NT2/D1 (cell line): ENCODE measurements around the gene GMDS.

Experiments used
- DNase-seq: peaks from one replicate; pipeline ENCODE4 v3.0.0-alpha.2; 2011; ENCODE audit warnings: low read depth, low spot score
- H3K27me3 ChIP-seq: 2 replicates; pipeline ENCODE4 v1.6.0; 2011; ENCODE audit warnings: mild to moderate bottlenecking; ENCODE audit not compliant: insufficient read length, insufficient read depth
- H3K36me3 ChIP-seq: 2 replicates; pipeline ENCODE4 v1.6.1; 2011; ENCODE audit warnings: mild to moderate bottlenecking, low read length, mixed read lengths; ENCODE audit not compliant: insufficient read depth, insufficient read length
- H3K4me1 ChIP-seq: 2 replicates; pipeline ENCODE4 v1.5.1; 2011; ENCODE audit not compliant: insufficient read depth, insufficient read length
- H3K4me3 ChIP-seq: 2 replicates; pipeline ENCODE4 v1.5.1; 2011; ENCODE audit warnings: low read depth; ENCODE audit not compliant: insufficient read length
- H3K9ac ChIP-seq: 2 replicates; pipeline ENCODE4 v1.6.0; 2011; ENCODE audit warnings: low read depth; ENCODE audit not compliant: insufficient read length
- H3K9me3 ChIP-seq: 2 replicates; pipeline ENCODE4 v1.5.1; 2011; ENCODE audit warnings: mild to moderate bottlenecking, low read length; ENCODE audit not compliant: insufficient read depth
- SUZ12 ChIP-seq: IDR thresholded peaks from 2 replicates; pipeline ENCODE4 v1.6.1; 2011; ENCODE audit not compliant: insufficient read length, insufficient read depth; ENCODE audit errors: extremely low read depth
- YY1 ChIP-seq: IDR thresholded peaks from 2 replicates; pipeline ENCODE4 v1.6.1; 2011; ENCODE audit not compliant: insufficient read length, insufficient read depth
- ZNF274 ChIP-seq: IDR thresholded peaks from 2 replicates; pipeline ENCODE4 v1.6.1; 2011; ENCODE audit warnings: mild to moderate bottlenecking, low read depth, low read length

The GMDS gene

GRCh38 chr6:2035826-2036709 is 209.3 kb downstream of the GMDS start:
- no peak for DNase-seq
- no peak overlapping the region for H3K9ac ChIP-seq
- no peaks in the 10 kb centered on the region for H3K36me3 ChIP-seq
- TF ChIP-seq YY1 (no peak), SUZ12 (no peak), ZNF274 (no peak)
- H3K27me3 ChIP-seq = no peaks in the 10 kb centered on the region
- H3K9me3 ChIP-seq = no peaks in the 10 kb centered on the region
- no peak overlapping the region for H3K4me3 ChIP-seq
- no peaks in the 10 kb centered on the region for H3K4me1 ChIP-seq

- H3K4me1 ChIP-seq = no peaks in the 10 kb centered on the region
- no peak for TF ChIP-seq YY1
- no peak for TF ChIP-seq ZNF274
- TF ChIP-seq SUZ12 = no peak
- no peak for DNase-seq
These were observed 210.4 kb downstream of the GMDS start for GRCh38 chr6:2035046-2035445.

GRCh38 chr6:2034256-2034655 is 211.1 kb downstream of the GMDS start:
- Histone ChIP-seq H3K4me1 (no peaks in the 10 kb centered on the region), H3K9me3 (no peaks in the 10 kb centered on the region), H3K9ac (no peak overlapping the region), H3K27me3 (no peaks in the 10 kb centered on the region), H3K36me3 (no peaks in the 10 kb centered on the region), H3K4me3 (no peak overlapping the region)
- DNase-seq = no peak
- TF ChIP-seq YY1 (no peak), SUZ12 (no peak), ZNF274 (no peak)

More at GRCh38 chr6:2035046-2035445, 210.4 kb downstream of the GMDS start:
- Histone ChIP-seq H3K9me3 (no peaks in the 10 kb centered on the region), H3K36me3 (no peaks in the 10 kb centered on the region), H3K9ac (no peak overlapping the region), H3K4me3 (no peak overlapping the region), H3K27me3 (no peaks in the 10 kb centered on the region)

- H3K9me3 ChIP-seq = no peaks in the 10 kb centered on the region
- H3K27me3 ChIP-seq = no peaks in the 10 kb centered on the region
- no peaks in the 10 kb centered on the region for H3K36me3 ChIP-seq
- H3K9ac ChIP-seq = no peak overlapping the region
- DNase-seq = no peak
- no peak overlapping the region for H3K4me3 ChIP-seq
- no peaks in the 10 kb centered on the region for H3K4me1 ChIP-seq
- TF ChIP-seq SUZ12 (no peak), ZNF274 (no peak), YY1 (no peak)
These were observed 211.9 kb downstream of the GMDS start for GRCh38 chr6:2033544-2033943.

- DNase-seq = no peak
- Histone ChIP-seq H3K4me3 (no peak overlapping the region), H3K36me3 (no peaks in the 10 kb centered on the region), H3K4me1 (no peaks in the 10 kb centered on the region), H3K27me3 (no peaks in the 10 kb centered on the region), H3K9me3 (no peaks in the 10 kb centered on the region), H3K9ac (no peak overlapping the region)
- no peak for TF ChIP-seq ZNF274
- TF ChIP-seq YY1 = no peak
- no peak for TF ChIP-seq SUZ12
These were observed 214.6 kb downstream of the GMDS start for GRCh38 chr6:2030682-2031244.

- Histone ChIP-seq H3K9me3 (no peaks in the 10 kb centered on the region), H3K4me1 (no peaks in the 10 kb centered on the region), H3K9ac (no peak overlapping the region), H3K36me3 (no peaks in the 10 kb centered on the region), H3K4me3 (no peak overlapping the region), H3K27me3 (no peaks in the 10 kb centered on the region)
- TF ChIP-seq YY1 = no peak
- no peak for DNase-seq
These were observed 215.5 kb downstream of the GMDS start for GRCh38 chr6:2029952-2030351.

- no peaks in the 10 kb centered on the region for H3K9me3 ChIP-seq
- TF ChIP-seq YY1 (no peak), SUZ12 (no peak), ZNF274 (no peak)
- no peaks in the 10 kb centered on the region for H3K36me3 ChIP-seq
- DNase-seq = no peak
- no peaks in the 10 kb centered on the region for H3K4me1 ChIP-seq
- H3K4me3 ChIP-seq = no peak overlapping the region
- no peaks in the 10 kb centered on the region for H3K27me3 ChIP-seq
- H3K9ac ChIP-seq = no peak overlapping the region
These were observed 216.1 kb downstream of the GMDS start for GRCh38 chr6:2029130-2029794.
